ENCODE measurements around the gene SURF1. TPM values are rescaled to one million over a fixed set of nuclear protein-coding genes. Genes with fewer than 3 reads are reported as not detected.

The SURF1 gene
- total and polyA plus RNA-seq, 2 donors (not counting 1 experiment from before 2014, with no cell fraction given) = 44.1 to 54.5 TPM

GRCh38 chr9:133389562-133389961, 33.3 kb upstream of the SURF1 start:
- H3K27me3 ChIP-seq (replicated peaks in 1 of 4; ENCODE audit: control extremely low read depth in 1 of 4, control insufficient read depth in 3 of 4, insufficient read depth in 4 of 4, low read length in 3 of 4) = peaks cover 0 to 12% (median 0%) of the 10 kb centered on the region in 4 experiments
- no peaks in the 10 kb centered on the region for H3K36me3 ChIP-seq (replicated peaks in 1 of 2; ENCODE audit: control extremely low read depth in 1 of 2, control insufficient read depth in 1 of 2, extremely low read depth in 1 of 2, insufficient read depth in 2 of 2, low read length in 1 of 2)
- intact Hi-C loops (cut with micrococcal nuclease) = no loop called here
- no peak overlapping the region for H3K27ac ChIP-seq (ENCODE audit: low read length in 2 of 2)
- no peaks in the 10 kb centered on the region for H3K4me1 ChIP-seq (ENCODE audit: control insufficient read depth in 2 of 2, insufficient read depth in 2 of 2, low read length in 2 of 2)
- H3K27me3 Mint-ChIP-seq = peaks cover 8% of the 10 kb centered on the region
- no peak overlapping the region for H3K4me2 ChIP-seq (replicated peaks; ENCODE audit: low read depth, low read length, poor library complexity, severe bottlenecking)
- H3K4me3 Mint-ChIP-seq = no peak overlapping the region
- H2AFZ ChIP-seq (ENCODE audit: insufficient read depth, low read depth, low read length, poor library complexity, severe bottlenecking) = no peak overlapping the region
- no peaks in the 10 kb centered on the region for H3K9me3 ChIP-seq (ENCODE audit: control extremely low read depth in 1 of 3, control insufficient read depth in 2 of 3, insufficient read depth in 1 of 3, low read length in 2 of 3)
- H3K79me2 ChIP-seq (ENCODE audit: control insufficient read depth, insufficient read depth, low read length) = no peaks in the 10 kb centered on the region
- no peak for ATAC-seq (ENCODE audit: low read depth)
- 93% methylated on average over 13 of the region's 13 CpGs for WGBS (ENCODE audit: insufficient coverage)
- no peak for DNase-seq
- ChIA-PET POLR2A (interaction anchor here (0.6 kb wide), 1 partner anchor 11 kb away, joined by 4 read pairs; no protein-coding TSS in a partner anchor), CTCF (no interaction called here)
- no peaks in the 10 kb centered on the region for H3K4me1 Mint-ChIP-seq
- no peaks in the 10 kb centered on the region for H4K20me1 ChIP-seq (ENCODE audit: control insufficient read depth, insufficient read depth, low read length, poor library complexity, severe bottlenecking)
- TF ChIP-seq EZH2 (IDR thresholded peaks at IDR 0.05; ENCODE audit: borderline replicate concordance, insufficient read depth, low read depth, low read length, poor library complexity, severe bottlenecking) (no peak), CTCF (IDR thresholded peaks at IDR 0.05) (no peak)
- no peak overlapping the region for H3K27ac Mint-ChIP-seq
- H3K9ac ChIP-seq (ENCODE audit: low read length) = no peak overlapping the region
- H3K4me3 ChIP-seq (ENCODE audit: control extremely low read depth in 1 of 5, extremely low read depth in 1 of 5, insufficient read depth in 1 of 5, low read depth in 2 of 5, low read length in 4 of 5) = no peak overlapping the region
- H3K9me3 Mint-ChIP-seq (ENCODE audit: insufficient read depth) = no peaks in the 10 kb centered on the region

- intact Hi-C loops (cut with micrococcal nuclease) = no loop called here
These were observed 32.8 kb upstream of the SURF1 start for GRCh38 chr9:133389025-133389557.

More at GRCh38 chr9:133389025-133389557, 32.8 kb upstream of the SURF1 start:
- Histone ChIP-seq H4K20me1 (ENCODE audit: control insufficient read depth, insufficient read depth, low read length, poor library complexity, severe bottlenecking) (no peaks in the 10 kb centered on the region), H3K9ac (ENCODE audit: low read length) (no peak overlapping the region), H3K4me1 (ENCODE audit: control insufficient read depth in 2 of 2, insufficient read depth in 2 of 2, low read length in 2 of 2) (no peaks in the 10 kb centered on the region), H3K4me2 (replicated peaks; ENCODE audit: low read depth, low read length, poor library complexity, severe bottlenecking) (no peak overlapping the region), H2AFZ (ENCODE audit: insufficient read depth, low read depth, low read length, poor library complexity, severe bottlenecking) (no peak overlapping the region), H3K27me3 (replicated peaks in 1 of 4; ENCODE audit: control extremely low read depth in 1 of 4, control insufficient read depth in 3 of 4, insufficient read depth in 4 of 4, low read length in 3 of 4) (peaks cover 0 to 12% (median 0%) of the 10 kb centered on the region in 4 experiments), H3K4me3 (ENCODE audit: control extremely low read depth in 1 of 5, extremely low read depth in 1 of 5, insufficient read depth in 1 of 5, low read depth in 2 of 5, low read length in 4 of 5) (no peak overlapping the region), H3K27ac (ENCODE audit: low read length in 2 of 2) (no peak overlapping the region), H3K79me2 (ENCODE audit: control insufficient read depth, insufficient read depth, low read length) (no peaks in the 10 kb centered on the region), H3K9me3 (ENCODE audit: control extremely low read depth in 1 of 3, control insufficient read depth in 2 of 3, insufficient read depth in 1 of 3, low read length in 2 of 3) (no peaks in the 10 kb centered on the region), H3K36me3 (replicated peaks in 1 of 2; ENCODE audit: control extremely low read depth in 1 of 2, control insufficient read depth in 1 of 2, extremely low read depth in 1 of 2, insufficient read depth in 2 of 2, low read length in 1 of 2) (no peaks in the 10 kb centered on the region)
- H3K27ac Mint-ChIP-seq = no peak overlapping the region
- ChIA-PET CTCF (no interaction called here), POLR2A (no interaction called here)
- DNase-seq (no peak), ATAC-seq (ENCODE audit: low read depth) (no peak)
- H3K9me3 Mint-ChIP-seq (ENCODE audit: insufficient read depth) = no peaks in the 10 kb centered on the region
- no peak for TF ChIP-seq EZH2 (IDR thresholded peaks at IDR 0.05; ENCODE audit: borderline replicate concordance, insufficient read depth, low read depth, low read length, poor library complexity, severe bottlenecking)
- TF ChIP-seq CTCF (IDR thresholded peaks at IDR 0.05) = no peak
- no peaks in the 10 kb centered on the region for H3K4me1 Mint-ChIP-seq
- H3K4me3 Mint-ChIP-seq = no peak overlapping the region
- over 99% methylated on average over 11 of the region's 12 CpGs for WGBS (ENCODE audit: insufficient coverage)
- peaks cover 8% of the 10 kb centered on the region for H3K27me3 Mint-ChIP-seq

All from B cell (primary cell).